Right lobe of liver (tissue), 4 donors: ENCODE measurements around the gene CTAG1B.
"Not testable (repeated sequence)": the region's sequence is repeated elsewhere in the genome, so short reads cannot be mapped to it uniquely, and the experiment has no call there.

Experiments
- POLR2A ChIP-seq: fragments of 450-650 bp; IDR thresholded peaks from one replicate; pipeline ENCODE4 v1.6.1; 2017; ENCODE audit warnings: antibody characterized with exemption, mild to moderate bottlenecking
- TF ChIP-seq, protein P1 (sequence below), 4 donors: fragments of 200-600 bp in 3 of 4; fragments of 450-650 bp in 1 of 4; IDR thresholded peaks; one replicate each; pipeline versions ENCODE4 v1.5.1 to v1.8.0; 2016 to 2022; ENCODE audit warnings: antibody characterized with exemption in 4 of 4, mild to moderate bottlenecking in 2 of 4
- donor health status: DM: no; HTN: no; CAD: no.
- donor health status: DM: no; HTN: no; CAD: no.
- donor health status: DM: no; HTN: yes; CAD: no.

DNA sequence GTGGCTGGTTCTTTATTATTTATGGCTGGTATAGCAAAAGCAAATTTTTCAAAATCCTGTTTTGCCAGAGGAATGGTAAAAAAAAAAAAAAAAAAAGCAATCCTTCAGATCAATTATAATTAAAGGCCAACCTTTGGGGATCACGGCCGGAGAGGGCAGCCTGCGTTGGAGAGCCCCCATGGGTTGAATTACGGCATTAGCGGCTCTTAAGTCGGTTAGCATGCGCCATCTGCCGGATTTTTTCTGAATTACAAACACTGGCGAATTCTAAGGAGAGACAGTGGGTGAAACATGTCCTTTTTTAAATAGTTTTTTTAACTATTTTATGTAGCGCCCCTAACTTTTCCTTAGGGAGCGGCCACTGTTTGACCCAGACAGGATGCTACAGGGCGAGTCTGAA is 5.5 kb downstream of the CTAG1B start:
- TF ChIP-seq, protein P1, sequence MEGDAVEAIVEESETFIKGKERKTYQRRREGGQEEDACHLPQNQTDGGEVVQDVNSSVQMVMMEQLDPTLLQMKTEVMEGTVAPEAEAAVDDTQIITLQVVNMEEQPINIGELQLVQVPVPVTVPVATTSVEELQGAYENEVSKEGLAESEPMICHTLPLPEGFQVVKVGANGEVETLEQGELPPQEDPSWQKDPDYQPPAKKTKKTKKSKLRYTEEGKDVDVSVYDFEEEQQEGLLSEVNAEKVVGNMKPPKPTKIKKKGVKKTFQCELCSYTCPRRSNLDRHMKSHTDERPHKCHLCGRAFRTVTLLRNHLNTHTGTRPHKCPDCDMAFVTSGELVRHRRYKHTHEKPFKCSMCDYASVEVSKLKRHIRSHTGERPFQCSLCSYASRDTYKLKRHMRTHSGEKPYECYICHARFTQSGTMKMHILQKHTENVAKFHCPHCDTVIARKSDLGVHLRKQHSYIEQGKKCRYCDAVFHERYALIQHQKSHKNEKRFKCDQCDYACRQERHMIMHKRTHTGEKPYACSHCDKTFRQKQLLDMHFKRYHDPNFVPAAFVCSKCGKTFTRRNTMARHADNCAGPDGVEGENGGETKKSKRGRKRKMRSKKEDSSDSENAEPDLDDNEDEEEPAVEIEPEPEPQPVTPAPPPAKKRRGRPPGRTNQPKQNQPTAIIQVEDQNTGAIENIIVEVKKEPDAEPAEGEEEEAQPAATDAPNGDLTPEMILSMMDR (IDR thresholded peaks at IDR 0.05) = not testable (repeated sequence)
- TF ChIP-seq POLR2A = not testable (repeated sequence)
